GM19372 (cell line): ENCODE results near the gene PTBP3.
"Not testable (repeated sequence)": the region's sequence is repeated elsewhere in the genome, so short reads cannot be mapped to it uniquely, and the experiment has no call there.

Experiments used
- ATAC-seq: cut with Tn5 transposase; IDR thresholded peaks from one replicate; pipeline ENCODE4 v1.9.1; 2021; ENCODE audit warnings: mild to moderate bottlenecking, low read depth, moderate library complexity; ENCODE audit not compliant: unreplicated experiment

The PTBP3 gene

GRCh38 chr9:112274600-112274999, 58.8 kb downstream of the PTBP3 start:
- no peak for ATAC-seq

GRCh38 chr9:112273876-112274275, 59.5 kb downstream of the PTBP3 start:
- no peak for ATAC-seq

- no peak for ATAC-seq
Measured at GRCh38 chr9:112271466-112272098, 61.8 kb downstream of the PTBP3 start.

GRCh38 chr9:112268413-112268812, 65.0 kb downstream of the PTBP3 start:
- ATAC-seq = no peak

GRCh38 chr9:112267086-112267485, 66.3 kb downstream of the PTBP3 start:
- ATAC-seq = not testable (repeated sequence)

- ATAC-seq = no peak
Measured at GRCh38 chr9:112265391-112265790, 68.0 kb downstream of the PTBP3 start.

GRCh38 chr9:112262577-112262976, 70.8 kb downstream of the PTBP3 start:
- no peak for ATAC-seq

GRCh38 chr9:112261133-112261532, 72.3 kb downstream of the PTBP3 start:
- ATAC-seq = no peak

GRCh38 chr9:112258106-112258505, 75.3 kb downstream of the PTBP3 start:
- no peak for ATAC-seq

- no peak for ATAC-seq
Measured at GRCh38 chr9:112252194-112252593, 81.2 kb downstream of the PTBP3 start.

- ATAC-seq = peak; percentile 82
Measured at GRCh38 chr9:112249277-112249676, 84.1 kb downstream of the PTBP3 start.

GRCh38 chr9:112248722-112249121, 84.7 kb downstream of the PTBP3 start:
- no peak for ATAC-seq

GRCh38 chr9:112247090-112247489, 86.3 kb downstream of the PTBP3 start:
- no peak for ATAC-seq

- no peak for ATAC-seq
Measured at GRCh38 chr9:112245126-112245525, 88.3 kb downstream of the PTBP3 start.

GRCh38 chr9:112242147-112242804, 91.1 kb downstream of the PTBP3 start:
- no peak for ATAC-seq

- ATAC-seq = no peak
Measured at GRCh38 chr9:112241491-112241890, 91.9 kb downstream of the PTBP3 start.

GRCh38 chr9:112239708-112240107, 93.7 kb downstream of the PTBP3 start:
- no peak for ATAC-seq

- no peak for ATAC-seq
Measured at GRCh38 chr9:112239284-112239683, 94.1 kb downstream of the PTBP3 start.

- ATAC-seq = no peak
Measured at GRCh38 chr9:112234779-112235178, 98.6 kb downstream of the PTBP3 start.

GRCh38 chr9:112233769-112234168, 99.7 kb downstream of the PTBP3 start:
- ATAC-seq = no peak

GRCh38 chr9:112232233-112232632, 101.2 kb downstream of the PTBP3 start:
- ATAC-seq = no peak

- ATAC-seq = no peak
Measured at GRCh38 chr9:112226091-112226490, 107.3 kb downstream of the PTBP3 start.
